Upper lobe of right lung (tissue), 1 donor: Measurements from ENCODE around the gene LCN15. TPM values are rescaled to one million over a fixed set of nuclear protein-coding genes. Genes with fewer than 3 reads are reported as not detected.

ENCODE experiments used
- ATAC-seq: fragments of 200-7000 bp; cut with Tn5 transposase; one replicate; pipeline ENCODE4 v1.9.1; 2020; ENCODE audit warnings: mild to moderate bottlenecking, moderate library complexity
- DNase-seq: peaks from one replicate; pipeline ENCODE4 v3.0.0-alpha.2; 2020
- H3K27ac ChIP-seq: fragments of 200-600 bp; one replicate; pipeline ENCODE4 v1.8.0; 2022
- H3K27me3 ChIP-seq: fragments of 200-600 bp; one replicate; pipeline ENCODE4 v1.8.0; 2022; ENCODE audit warnings: mild to moderate bottlenecking
- H3K36me3 ChIP-seq: fragments of 200-600 bp; one replicate; pipeline ENCODE4 v1.8.0; 2022
- H3K4me1 ChIP-seq: fragments of 200-600 bp; one replicate; pipeline ENCODE4 v1.8.0; 2022
- H3K4me3 ChIP-seq: fragments of 200-600 bp; one replicate; pipeline ENCODE4 v1.8.0; 2022; ENCODE audit warnings: mild to moderate bottlenecking
- H3K9me3 ChIP-seq: fragments of 200-600 bp; one replicate; pipeline ENCODE4 v1.8.0; 2022
- intact Hi-C: fragments of 100-400 bp; cut with DNase I; formaldehyde crosslinking; loops from one replicate; pipeline ENCODE4 v1.11.0; 2022
- total RNA-seq: library from RNA; stranded (reverse); fragmentation: NEBNext Ultra II Directional; extraction: Animal tissue kit (Norgen Biotek cat#: 25700); gene quantifications from one replicate; pipeline ENCODE4 v1.2.1, GENCODE V29; 2021
- TF ChIP-seq, protein P1 (sequence below): fragments of 200-600 bp; IDR thresholded peaks from one replicate; pipeline ENCODE4 v1.8.0; 2022; ENCODE audit warnings: antibody characterized with exemption
- donor health status: DM: no; HTN: yes; CAD: no; lungs with severe emphysema.

Gene LCN15
- total RNA-seq, 1 donor from 2014 or later, result not detected

DNA sequence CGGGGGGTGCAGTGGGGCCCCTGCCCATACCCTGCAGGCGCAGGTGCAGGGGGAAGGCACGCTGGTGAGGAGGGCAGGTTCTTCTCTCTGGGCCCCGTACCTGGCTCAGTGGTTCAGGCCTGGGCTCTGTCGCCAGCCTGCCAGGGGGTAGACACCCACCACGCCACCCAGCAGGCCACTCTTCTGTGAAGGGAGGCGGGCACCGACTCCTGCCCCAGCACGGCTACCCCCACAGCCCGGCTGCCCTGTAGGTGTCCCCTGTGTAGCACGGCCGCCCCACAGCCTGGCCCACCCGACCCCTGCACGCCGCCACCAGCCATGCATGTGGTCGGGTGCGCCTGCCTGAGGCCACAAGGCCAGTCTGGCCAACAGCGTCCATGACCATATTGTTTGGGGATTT, 17.7 kb downstream of the LCN15 start:
- TF ChIP-seq, protein P1, sequence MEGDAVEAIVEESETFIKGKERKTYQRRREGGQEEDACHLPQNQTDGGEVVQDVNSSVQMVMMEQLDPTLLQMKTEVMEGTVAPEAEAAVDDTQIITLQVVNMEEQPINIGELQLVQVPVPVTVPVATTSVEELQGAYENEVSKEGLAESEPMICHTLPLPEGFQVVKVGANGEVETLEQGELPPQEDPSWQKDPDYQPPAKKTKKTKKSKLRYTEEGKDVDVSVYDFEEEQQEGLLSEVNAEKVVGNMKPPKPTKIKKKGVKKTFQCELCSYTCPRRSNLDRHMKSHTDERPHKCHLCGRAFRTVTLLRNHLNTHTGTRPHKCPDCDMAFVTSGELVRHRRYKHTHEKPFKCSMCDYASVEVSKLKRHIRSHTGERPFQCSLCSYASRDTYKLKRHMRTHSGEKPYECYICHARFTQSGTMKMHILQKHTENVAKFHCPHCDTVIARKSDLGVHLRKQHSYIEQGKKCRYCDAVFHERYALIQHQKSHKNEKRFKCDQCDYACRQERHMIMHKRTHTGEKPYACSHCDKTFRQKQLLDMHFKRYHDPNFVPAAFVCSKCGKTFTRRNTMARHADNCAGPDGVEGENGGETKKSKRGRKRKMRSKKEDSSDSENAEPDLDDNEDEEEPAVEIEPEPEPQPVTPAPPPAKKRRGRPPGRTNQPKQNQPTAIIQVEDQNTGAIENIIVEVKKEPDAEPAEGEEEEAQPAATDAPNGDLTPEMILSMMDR, result no peak
- Histone ChIP-seq H3K27me3 (peaks cover 28% of the 10 kb centered on the region), H3K4me3 (no peak overlapping the region), H3K4me1 (peaks cover 21% of the 10 kb centered on the region), H3K27ac (no peak overlapping the region), H3K9me3 (no peaks in the 10 kb centered on the region), H3K36me3 (no peaks in the 10 kb centered on the region)
- DNase-seq (no peak), ATAC-seq (no peak)
- intact Hi-C loops, result no loop called here

DNA sequence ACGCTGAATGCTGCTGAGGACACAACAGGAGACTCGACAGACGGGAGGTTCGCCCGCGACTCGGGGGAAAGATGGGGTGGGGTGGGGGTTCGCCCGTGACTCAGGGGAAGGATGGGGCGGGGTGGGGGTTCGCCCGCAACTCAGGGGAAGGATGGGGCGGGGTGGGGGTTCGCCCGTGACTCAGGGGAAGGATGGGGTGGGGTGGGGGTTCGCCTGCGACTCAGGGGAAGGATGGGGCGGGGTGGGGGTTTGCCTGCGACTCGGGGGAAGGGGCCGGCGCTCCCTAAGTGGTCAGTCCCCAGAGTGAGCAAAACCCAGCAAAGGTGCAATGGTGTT, 18.2 kb downstream of the LCN15 start:
- DNase-seq, result no peak
- intact Hi-C loops, result no loop called here
- Histone ChIP-seq H3K27me3 (peaks cover 31% of the 10 kb centered on the region), H3K27ac (no peak overlapping the region), H3K36me3 (no peaks in the 10 kb centered on the region), H3K4me1 (peaks cover 26% of the 10 kb centered on the region), H3K9me3 (no peaks in the 10 kb centered on the region), H3K4me3 (no peak overlapping the region)
- TF ChIP-seq, protein P1, result no peak
- no peak for ATAC-seq

DNA sequence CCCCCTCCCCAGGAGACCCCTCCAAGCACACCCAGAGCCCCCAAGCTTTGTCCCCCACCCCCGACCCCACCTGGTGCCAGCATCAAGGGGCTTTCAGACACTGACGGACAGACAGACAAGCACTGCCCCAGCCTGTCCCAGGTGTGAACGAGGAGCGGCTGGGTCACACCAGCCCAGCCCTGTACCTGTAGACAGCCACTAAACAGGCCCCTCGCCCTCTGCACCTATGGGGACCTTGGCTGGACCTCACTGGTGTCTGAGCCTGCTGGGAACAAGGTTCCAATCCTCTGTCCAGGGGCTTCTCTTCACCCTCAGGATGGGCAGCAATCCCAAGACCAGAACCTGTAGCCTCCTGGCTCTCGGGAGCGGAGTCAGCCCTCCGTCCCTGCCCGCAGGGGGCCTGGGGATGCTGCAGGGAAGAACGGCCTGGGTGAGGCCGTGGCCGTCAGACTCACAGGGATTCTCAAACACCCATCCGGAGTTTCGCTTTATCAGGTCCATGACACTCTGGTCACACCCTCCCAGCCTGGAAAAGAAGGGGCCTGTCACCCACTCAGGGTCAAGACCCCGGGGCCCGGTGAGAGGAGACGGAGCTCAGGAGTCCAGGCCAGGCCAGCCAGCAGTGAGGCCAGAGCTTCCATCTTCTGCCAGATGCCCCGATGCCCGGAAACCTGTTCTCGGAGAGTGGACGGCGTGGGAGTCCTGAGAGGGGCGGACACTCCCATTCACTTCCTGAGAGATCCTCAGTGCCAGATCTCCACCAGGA, 18.7 kb downstream of the LCN15 start:
- peak overlapping the region; percentile 21 for H3K4me3 ChIP-seq
- peaks cover 29% of the 10 kb centered on the region for H3K4me1 ChIP-seq

DNA sequence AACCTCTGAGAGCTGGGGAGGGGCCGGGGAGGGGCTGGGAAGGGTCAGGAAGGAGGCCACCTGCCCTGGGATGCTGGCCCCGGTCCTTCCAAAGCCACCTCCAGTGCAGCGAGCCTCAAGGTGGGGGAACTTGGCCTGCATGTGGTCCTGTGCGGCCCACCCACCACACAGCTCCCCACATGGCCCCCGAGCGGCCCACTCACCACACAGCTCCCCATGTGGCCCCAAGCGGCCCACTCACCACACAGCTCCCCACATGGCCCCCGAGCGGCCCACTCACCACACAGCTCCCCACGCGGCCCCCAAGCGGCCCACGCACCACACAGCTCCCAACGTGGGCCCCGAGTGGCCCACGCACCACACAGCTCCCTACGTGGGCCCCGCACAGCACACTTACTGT, 19.5 kb downstream of the LCN15 start:
- H3K4me1 ChIP-seq, result peaks cover 29% of the 10 kb centered on the region
- H3K9me3 ChIP-seq, result no peaks in the 10 kb centered on the region
- intact Hi-C loops, result no loop called here
- no peak for ATAC-seq
- H3K27me3 ChIP-seq, result peaks cover 31% of the 10 kb centered on the region
- H3K4me3 ChIP-seq, result no peak overlapping the region
- TF ChIP-seq, protein P1, result no peak
- no peak for DNase-seq
- no peak overlapping the region for H3K27ac ChIP-seq
- H3K36me3 ChIP-seq, result no peaks in the 10 kb centered on the region

More for the DNA sequence above, 18.7 kb downstream of the LCN15 start:
- peaks cover 31% of the 10 kb centered on the region for H3K27me3 ChIP-seq
- intact Hi-C loops, result no loop called here
- TF ChIP-seq, protein P1, result no peak
- DNase-seq, result no peak
- ATAC-seq, result no peak
- no peak overlapping the region for H3K27ac ChIP-seq
- H3K9me3 ChIP-seq, result no peaks in the 10 kb centered on the region
- H3K36me3 ChIP-seq, result no peaks in the 10 kb centered on the region

DNA sequence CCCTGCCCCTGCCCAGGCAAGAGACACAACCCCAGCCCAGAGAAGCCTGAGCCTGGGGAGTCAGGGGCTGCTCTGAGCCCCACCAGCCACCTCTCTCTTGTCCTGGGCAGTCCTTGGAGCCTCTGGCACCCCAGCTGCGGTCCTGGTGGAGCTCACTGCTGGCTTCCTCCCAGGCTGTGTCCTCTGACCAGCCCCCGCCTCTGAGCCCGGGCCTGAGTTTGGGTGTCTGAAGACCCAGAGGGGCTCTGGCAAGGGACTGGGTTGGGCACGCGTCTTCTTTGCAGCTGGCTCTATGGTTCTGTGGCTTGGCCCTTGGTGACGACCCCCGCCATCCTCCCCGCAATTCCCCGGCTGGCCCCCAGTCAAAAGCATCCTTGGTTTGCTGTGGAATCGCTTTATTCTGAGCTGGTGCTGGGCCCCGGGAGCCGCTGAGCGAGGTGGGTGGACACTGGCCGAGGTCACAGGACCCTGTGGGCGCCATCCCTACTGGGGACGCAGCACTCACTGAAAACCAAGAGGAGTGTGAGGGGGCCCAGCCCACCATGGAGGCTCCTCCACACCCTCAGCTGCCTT, 20.6 kb downstream of the LCN15 start:
- Histone ChIP-seq H3K4me3 (no peak overlapping the region), H3K4me1 (peaks cover 23% of the 10 kb centered on the region), H3K36me3 (no peaks in the 10 kb centered on the region), H3K27ac (no peak overlapping the region), H3K27me3 (peaks cover 31% of the 10 kb centered on the region), H3K9me3 (no peaks in the 10 kb centered on the region)
- intact Hi-C loops, result no loop called here
- TF ChIP-seq, protein P1, result no peak
- no peak for DNase-seq
- ATAC-seq, result no peak
